Testis (tissue), 2 donors: ENCODE measurements around the gene CD300H.

Source experiments
- POLR2A ChIP-seq: fragments of 450-650 bp; IDR thresholded peaks from one replicate; pipeline ENCODE4 v1.6.1; 2017; ENCODE audit warnings: antibody characterized with exemption, mild to moderate bottlenecking, moderate library complexity
- TF ChIP-seq, protein P1 (sequence below), 3 experiments: fragments of 450-650 bp in 2 of 3; fragments of 200-600 bp in 1 of 3; sonication (generic) in 1 of 3; IDR thresholded peaks; one replicate each; pipeline ENCODE4 v1.5.1; 2016 to 2019; ENCODE audit warnings: antibody characterized with exemption in 3 of 3, mild to moderate bottlenecking in 2 of 3, moderate library complexity in 1 of 3

DNA sequence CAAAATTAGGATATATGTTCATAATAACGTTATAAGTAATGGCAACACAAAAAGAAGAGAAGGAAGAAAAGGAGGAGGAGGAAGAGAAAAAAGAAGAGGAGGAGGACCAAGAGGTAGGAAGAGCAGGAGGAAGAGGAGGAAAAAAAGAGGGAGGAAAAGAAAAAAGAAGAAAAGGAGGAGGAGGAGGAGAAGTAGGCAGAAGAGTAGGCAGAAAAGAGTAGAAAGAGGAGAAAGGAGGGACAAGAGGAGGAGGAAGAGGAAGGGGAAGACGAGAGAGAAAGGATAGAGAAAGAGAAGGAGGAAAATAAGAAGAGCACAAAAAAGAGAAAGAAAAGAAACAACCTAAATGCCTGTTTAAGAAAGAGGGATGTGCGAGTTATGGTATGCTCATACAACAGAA is 30.4 kb downstream of the CD300H start:
- TF ChIP-seq, protein P1, sequence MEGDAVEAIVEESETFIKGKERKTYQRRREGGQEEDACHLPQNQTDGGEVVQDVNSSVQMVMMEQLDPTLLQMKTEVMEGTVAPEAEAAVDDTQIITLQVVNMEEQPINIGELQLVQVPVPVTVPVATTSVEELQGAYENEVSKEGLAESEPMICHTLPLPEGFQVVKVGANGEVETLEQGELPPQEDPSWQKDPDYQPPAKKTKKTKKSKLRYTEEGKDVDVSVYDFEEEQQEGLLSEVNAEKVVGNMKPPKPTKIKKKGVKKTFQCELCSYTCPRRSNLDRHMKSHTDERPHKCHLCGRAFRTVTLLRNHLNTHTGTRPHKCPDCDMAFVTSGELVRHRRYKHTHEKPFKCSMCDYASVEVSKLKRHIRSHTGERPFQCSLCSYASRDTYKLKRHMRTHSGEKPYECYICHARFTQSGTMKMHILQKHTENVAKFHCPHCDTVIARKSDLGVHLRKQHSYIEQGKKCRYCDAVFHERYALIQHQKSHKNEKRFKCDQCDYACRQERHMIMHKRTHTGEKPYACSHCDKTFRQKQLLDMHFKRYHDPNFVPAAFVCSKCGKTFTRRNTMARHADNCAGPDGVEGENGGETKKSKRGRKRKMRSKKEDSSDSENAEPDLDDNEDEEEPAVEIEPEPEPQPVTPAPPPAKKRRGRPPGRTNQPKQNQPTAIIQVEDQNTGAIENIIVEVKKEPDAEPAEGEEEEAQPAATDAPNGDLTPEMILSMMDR (IDR thresholded peaks at IDR 0.05): no peak
- no peak for TF ChIP-seq POLR2A
